Endothelial cell of umbilical vein (primary cell): Measurements from ENCODE around the gene RYR2.

Experiments
- EZH2 ChIP-seq: IDR thresholded peaks from 2 replicates; pipeline ENCODE4 v1.6.1; 2012; ENCODE audit warnings: borderline replicate concordance, low read depth, mild to moderate bottlenecking, moderate library complexity, low read length, inconsistent platforms; ENCODE audit not compliant: severe bottlenecking
- JUN ChIP-seq: IDR thresholded peaks from 2 replicates; pipeline ENCODE4 v1.6.1; 2011; ENCODE audit warnings: borderline replicate concordance, low read depth; ENCODE audit not compliant: insufficient read length, insufficient read depth
- MYC ChIP-seq: IDR thresholded peaks from one replicate; pipeline ENCODE4 v1.6.1; 2011; ENCODE audit warnings: mild to moderate bottlenecking, low read depth, low read length
- POLR2A ChIP-seq: IDR thresholded peaks from 2 replicates; pipeline ENCODE4 v1.6.1; 2012; ENCODE audit warnings: low read depth, mild to moderate bottlenecking, control low read depth, low read length
- POLR2AphosphoS5 ChIP-seq: IDR thresholded peaks from 2 replicates; pipeline ENCODE4 v1.6.1; 2012; ENCODE audit warnings: low read depth, mild to moderate bottlenecking, control low read depth, low read length, moderate library complexity; ENCODE audit not compliant: insufficient read depth
- TF ChIP-seq, protein P1 (sequence below), 2 donors: IDR thresholded peaks; 1 replicate in 1 of 2; 2 replicates in 1 of 2; pipeline ENCODE4 v1.5.1; 2011; ENCODE audit warnings: low read length in 2 of 2, mild to moderate bottlenecking in 2 of 2, moderate library complexity in 2 of 2, control low read depth in 1 of 2, inconsistent platforms in 1 of 2, low read depth in 1 of 2; ENCODE audit not compliant: insufficient read depth in 1 of 2; ENCODE audit errors: extremely low read depth in 1 of 2
- TF ChIP-seq, protein P2 (sequence below): IDR thresholded peaks from 2 replicates; pipeline ENCODE4 v1.6.1; 2011; ENCODE audit not compliant: insufficient read depth, insufficient read length

DNA sequence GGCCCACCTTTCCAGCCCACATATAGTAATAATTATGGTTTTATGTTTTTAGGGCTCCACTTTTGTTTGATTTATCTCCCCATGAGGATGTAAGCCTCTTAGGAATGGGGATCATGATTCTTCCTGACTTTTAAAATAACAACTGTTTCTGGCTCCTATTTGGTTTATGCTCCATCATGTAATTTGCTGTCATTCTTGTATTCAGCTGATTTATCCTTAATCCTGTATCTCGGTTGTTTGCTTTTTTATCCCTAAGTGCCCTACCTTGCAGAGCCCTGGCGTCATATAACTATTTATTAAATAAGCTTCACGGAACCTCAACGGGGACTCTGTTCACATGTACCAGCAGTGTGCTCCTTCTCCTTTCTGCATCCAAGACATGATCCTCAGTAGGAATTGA is 70.7 kb downstream of the RYR2 start:
- TF ChIP-seq POLR2AphosphoS5 (no peak), POLR2A (no peak), EZH2 (no peak), MYC (no peak), JUN (no peak)
- TF ChIP-seq, protein P1, sequence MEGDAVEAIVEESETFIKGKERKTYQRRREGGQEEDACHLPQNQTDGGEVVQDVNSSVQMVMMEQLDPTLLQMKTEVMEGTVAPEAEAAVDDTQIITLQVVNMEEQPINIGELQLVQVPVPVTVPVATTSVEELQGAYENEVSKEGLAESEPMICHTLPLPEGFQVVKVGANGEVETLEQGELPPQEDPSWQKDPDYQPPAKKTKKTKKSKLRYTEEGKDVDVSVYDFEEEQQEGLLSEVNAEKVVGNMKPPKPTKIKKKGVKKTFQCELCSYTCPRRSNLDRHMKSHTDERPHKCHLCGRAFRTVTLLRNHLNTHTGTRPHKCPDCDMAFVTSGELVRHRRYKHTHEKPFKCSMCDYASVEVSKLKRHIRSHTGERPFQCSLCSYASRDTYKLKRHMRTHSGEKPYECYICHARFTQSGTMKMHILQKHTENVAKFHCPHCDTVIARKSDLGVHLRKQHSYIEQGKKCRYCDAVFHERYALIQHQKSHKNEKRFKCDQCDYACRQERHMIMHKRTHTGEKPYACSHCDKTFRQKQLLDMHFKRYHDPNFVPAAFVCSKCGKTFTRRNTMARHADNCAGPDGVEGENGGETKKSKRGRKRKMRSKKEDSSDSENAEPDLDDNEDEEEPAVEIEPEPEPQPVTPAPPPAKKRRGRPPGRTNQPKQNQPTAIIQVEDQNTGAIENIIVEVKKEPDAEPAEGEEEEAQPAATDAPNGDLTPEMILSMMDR (IDR thresholded peaks at IDR 0.05; ENCODE audit: extremely low read depth in 1 of 2, insufficient read depth in 1 of 2, low read depth in 1 of 2, low read length in 2 of 2): no peak
- TF ChIP-seq, protein P2, sequence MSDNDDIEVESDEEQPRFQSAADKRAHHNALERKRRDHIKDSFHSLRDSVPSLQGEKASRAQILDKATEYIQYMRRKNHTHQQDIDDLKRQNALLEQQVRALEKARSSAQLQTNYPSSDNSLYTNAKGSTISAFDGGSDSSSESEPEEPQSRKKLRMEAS: no peak
